HepG2 (cell line): Measurements from ENCODE around the gene IRS1. TPM values are rescaled to one million over a fixed set of nuclear protein-coding genes. Genes with fewer than 3 reads are reported as not detected.
A peak's percentile ranks its signal among the peaks of the same experiment; 100 is the strongest.

Source experiments
- CBX1 ChIP-seq: IDR thresholded peaks from one replicate; pipeline ENCODE4 v1.6.1; 2016; ENCODE audit warnings: antibody characterized with exemption, low read depth
- MIER3 ChIP-seq: IDR thresholded peaks from 2 replicates; pipeline ENCODE4 v1.6.1; 2016; ENCODE audit warnings: missing compliant biosample characterization, borderline replicate concordance
- NCOA2 ChIP-seq: sonication (generic); formaldehyde crosslinking; IDR thresholded peaks from 2 replicates; pipeline ENCODE4 v1.8.0; 2022; ENCODE audit warnings: inconsistent platforms
- NCOR1 ChIP-seq: fragments of 200-600 bp; sonication (generic); IDR thresholded peaks from 2 replicates; pipeline ENCODE4 v1.7.0; 2017; ENCODE audit warnings: antibody characterized with exemption, low read length, borderline replicate concordance
- PHB2 ChIP-seq: fragments of 450-650 bp; IDR thresholded peaks from 2 replicates; pipeline ENCODE4 v1.6.1; 2018; ENCODE audit not compliant: partially characterized antibody
- ZNF230 ChIP-seq: sonication (generic); formaldehyde crosslinking; IDR thresholded peaks from 2 replicates; pipeline ENCODE4 v1.4.0; 2020; ENCODE audit warnings: mild to moderate bottlenecking, missing genetic modification reagents
- ZNF446 ChIP-seq: sonication (generic); formaldehyde crosslinking; IDR thresholded peaks from 2 replicates; pipeline ENCODE4 v1.5.0; 2020; ENCODE audit warnings: mild to moderate bottlenecking, missing genetic modification reagents
- ZSCAN25 ChIP-seq: sonication (generic); formaldehyde crosslinking; IDR thresholded peaks from 2 replicates; pipeline ENCODE4 v1.8.0; 2022; ENCODE audit warnings: mild to moderate bottlenecking, missing genetic modification reagents
- ZSCAN9 ChIP-seq: IDR thresholded peaks from 2 replicates; pipeline ENCODE4 v1.6.1; 2016; ENCODE audit warnings: borderline replicate concordance
- polyA plus RNA-seq, 8 experiments: library from polyadenylated mRNA; depleted of rRNA in 3 of 8; stranded (reverse) in 7 of 8; unstranded in 1 of 8; fragments of >200 nt; fragmentation: Illumina TruSeq in 4 of 8; extraction: Trizol in 4 of 8; gene quantifications; 2 replicates each; pipeline versions ENCODE4 v1.2.1 to v1.2.3, GENCODE V29; 2011 to 2016; ENCODE audit warnings: low read depth in 4 of 8, missing spikeins in 1 of 8, mixed read lengths in 1 of 8; ENCODE audit not compliant: insufficient read depth in 1 of 8
- total RNA-seq, 5 experiments: library from RNA; depleted of rRNA; stranded (reverse); fragments of >200 nt; fragmentation: Illumina TruSeq; extraction: Trizol; gene quantifications; 2 replicates each; pipeline ENCODE4 v1.2.3, GENCODE V29; 2016; ENCODE audit warnings: low read depth in 1 of 5
- TF ChIP-seq, protein P1 (sequence below): IDR thresholded peaks from 2 replicates; pipeline ENCODE4 v1.6.1; 2016; ENCODE audit warnings: low read depth, missing genetic modification reagents, missing compliant biosample characterization
- TF ChIP-seq, protein P2 (sequence below), 2 experiments: sonication (generic) in 1 of 2; formaldehyde crosslinking in 1 of 2; IDR thresholded peaks; 2 replicates each; pipeline versions ENCODE4 v1.6.1 to v1.9.0; 2014 to 2022; ENCODE audit warnings: antibody characterized with exemption in 1 of 2, borderline replicate concordance in 1 of 2, inconsistent platforms in 1 of 2, low read depth in 1 of 2, missing genetic modification reagents in 1 of 2
- TF ChIP-seq, protein P3 (sequence below), 2 experiments: sonication (generic) in 1 of 2; formaldehyde crosslinking in 1 of 2; IDR thresholded peaks; 2 replicates each; pipeline versions ENCODE4 v1.4.0 to v1.6.1; 2018 to 2020; ENCODE audit warnings: missing genetic modification reagents in 2 of 2, borderline replicate concordance in 1 of 2, low read depth in 1 of 2, mild to moderate bottlenecking in 1 of 2, missing biosample characterization in 1 of 2
- TF ChIP-seq, protein P4 (sequence below): fragments of 450-650 bp; IDR thresholded peaks from 2 replicates; pipeline ENCODE4 v1.6.1; 2016

The IRS1 gene
- total and polyA plus RNA-seq, 2 of the 13 experiments (the other 11 are each of a cell fraction or from before 2014, with no cell fraction given) = 8.7 to 9.0 TPM

DNA sequence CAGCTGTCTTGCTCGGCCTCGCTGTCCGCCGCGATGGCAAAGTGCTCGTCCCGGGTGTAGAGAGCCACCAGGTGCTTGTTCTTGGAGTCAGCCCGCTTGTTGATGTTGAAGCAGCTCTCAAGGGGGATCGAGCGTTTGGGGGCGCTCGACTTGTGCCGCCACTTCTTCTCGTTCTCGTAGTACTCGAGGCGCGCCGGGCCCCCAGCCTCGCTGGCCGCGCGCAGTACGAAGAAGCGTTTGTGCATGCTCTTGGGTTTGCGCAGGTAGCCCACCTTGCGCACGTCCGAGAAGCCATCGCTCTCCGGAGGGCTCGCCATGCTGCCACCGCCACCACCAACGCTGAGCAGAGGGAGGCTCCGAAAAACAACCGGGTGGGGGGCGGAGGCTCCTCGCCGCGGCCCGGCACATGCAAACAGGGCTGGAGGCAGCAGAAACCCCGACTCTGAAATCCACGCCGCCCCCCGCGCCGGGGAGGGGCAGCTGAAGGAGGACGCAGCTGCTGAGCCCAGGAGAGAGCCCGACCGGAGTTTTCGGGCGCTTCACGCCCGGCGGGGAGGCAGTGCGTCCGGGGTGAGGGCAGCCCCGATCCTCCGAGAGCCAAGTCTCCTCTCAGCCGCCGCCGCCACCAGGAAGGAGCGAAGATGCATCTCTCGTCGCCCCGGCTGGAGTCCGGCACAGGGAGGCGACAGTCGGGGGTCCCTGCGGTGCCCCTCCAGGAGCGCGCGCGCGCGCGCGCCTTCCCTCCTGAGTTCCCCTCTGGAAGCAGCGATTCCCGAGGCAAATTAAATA lies 1.0 kb downstream of the IRS1 start (continued):
- TF ChIP-seq, protein P1, sequence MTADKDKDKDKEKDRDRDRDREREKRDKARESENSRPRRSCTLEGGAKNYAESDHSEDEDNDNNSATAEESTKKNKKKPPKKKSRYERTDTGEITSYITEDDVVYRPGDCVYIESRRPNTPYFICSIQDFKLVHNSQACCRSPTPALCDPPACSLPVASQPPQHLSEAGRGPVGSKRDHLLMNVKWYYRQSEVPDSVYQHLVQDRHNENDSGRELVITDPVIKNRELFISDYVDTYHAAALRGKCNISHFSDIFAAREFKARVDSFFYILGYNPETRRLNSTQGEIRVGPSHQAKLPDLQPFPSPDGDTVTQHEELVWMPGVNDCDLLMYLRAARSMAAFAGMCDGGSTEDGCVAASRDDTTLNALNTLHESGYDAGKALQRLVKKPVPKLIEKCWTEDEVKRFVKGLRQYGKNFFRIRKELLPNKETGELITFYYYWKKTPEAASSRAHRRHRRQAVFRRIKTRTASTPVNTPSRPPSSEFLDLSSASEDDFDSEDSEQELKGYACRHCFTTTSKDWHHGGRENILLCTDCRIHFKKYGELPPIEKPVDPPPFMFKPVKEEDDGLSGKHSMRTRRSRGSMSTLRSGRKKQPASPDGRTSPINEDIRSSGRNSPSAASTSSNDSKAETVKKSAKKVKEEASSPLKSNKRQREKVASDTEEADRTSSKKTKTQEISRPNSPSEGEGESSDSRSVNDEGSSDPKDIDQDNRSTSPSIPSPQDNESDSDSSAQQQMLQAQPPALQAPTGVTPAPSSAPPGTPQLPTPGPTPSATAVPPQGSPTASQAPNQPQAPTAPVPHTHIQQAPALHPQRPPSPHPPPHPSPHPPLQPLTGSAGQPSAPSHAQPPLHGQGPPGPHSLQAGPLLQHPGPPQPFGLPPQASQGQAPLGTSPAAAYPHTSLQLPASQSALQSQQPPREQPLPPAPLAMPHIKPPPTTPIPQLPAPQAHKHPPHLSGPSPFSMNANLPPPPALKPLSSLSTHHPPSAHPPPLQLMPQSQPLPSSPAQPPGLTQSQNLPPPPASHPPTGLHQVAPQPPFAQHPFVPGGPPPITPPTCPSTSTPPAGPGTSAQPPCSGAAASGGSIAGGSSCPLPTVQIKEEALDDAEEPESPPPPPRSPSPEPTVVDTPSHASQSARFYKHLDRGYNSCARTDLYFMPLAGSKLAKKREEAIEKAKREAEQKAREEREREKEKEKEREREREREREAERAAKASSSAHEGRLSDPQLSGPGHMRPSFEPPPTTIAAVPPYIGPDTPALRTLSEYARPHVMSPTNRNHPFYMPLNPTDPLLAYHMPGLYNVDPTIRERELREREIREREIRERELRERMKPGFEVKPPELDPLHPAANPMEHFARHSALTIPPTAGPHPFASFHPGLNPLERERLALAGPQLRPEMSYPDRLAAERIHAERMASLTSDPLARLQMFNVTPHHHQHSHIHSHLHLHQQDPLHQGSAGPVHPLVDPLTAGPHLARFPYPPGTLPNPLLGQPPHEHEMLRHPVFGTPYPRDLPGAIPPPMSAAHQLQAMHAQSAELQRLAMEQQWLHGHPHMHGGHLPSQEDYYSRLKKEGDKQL (CRISPR knock-in tag) = no peak
- TF ChIP-seq ZNF230 (CRISPR knock-in tag) (0 out of 2 replicates have a peak, but pooled peaks have one; percentile 8), ZNF446 (no peak), MIER3 (CRISPR knock-in tag) (no peak), PHB2 (no peak), ZSCAN25 (no peak), CBX1 (no peak), NCOA2 (0 out of 2 replicates have a peak, but pooled peaks have one; percentile 6), NCOR1 (no peak), ZSCAN9 (CRISPR knock-in tag) (no peak)
- TF ChIP-seq, protein P2, sequence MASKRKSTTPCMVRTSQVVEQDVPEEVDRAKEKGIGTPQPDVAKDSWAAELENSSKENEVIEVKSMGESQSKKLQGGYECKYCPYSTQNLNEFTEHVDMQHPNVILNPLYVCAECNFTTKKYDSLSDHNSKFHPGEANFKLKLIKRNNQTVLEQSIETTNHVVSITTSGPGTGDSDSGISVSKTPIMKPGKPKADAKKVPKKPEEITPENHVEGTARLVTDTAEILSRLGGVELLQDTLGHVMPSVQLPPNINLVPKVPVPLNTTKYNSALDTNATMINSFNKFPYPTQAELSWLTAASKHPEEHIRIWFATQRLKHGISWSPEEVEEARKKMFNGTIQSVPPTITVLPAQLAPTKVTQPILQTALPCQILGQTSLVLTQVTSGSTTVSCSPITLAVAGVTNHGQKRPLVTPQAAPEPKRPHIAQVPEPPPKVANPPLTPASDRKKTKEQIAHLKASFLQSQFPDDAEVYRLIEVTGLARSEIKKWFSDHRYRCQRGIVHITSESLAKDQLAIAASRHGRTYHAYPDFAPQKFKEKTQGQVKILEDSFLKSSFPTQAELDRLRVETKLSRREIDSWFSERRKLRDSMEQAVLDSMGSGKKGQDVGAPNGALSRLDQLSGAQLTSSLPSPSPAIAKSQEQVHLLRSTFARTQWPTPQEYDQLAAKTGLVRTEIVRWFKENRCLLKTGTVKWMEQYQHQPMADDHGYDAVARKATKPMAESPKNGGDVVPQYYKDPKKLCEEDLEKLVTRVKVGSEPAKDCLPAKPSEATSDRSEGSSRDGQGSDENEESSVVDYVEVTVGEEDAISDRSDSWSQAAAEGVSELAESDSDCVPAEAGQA (IDR thresholded peaks at IDR 0.05; ENCODE audit: low read depth) = 0 out of 2 replicates have a peak, but pooled peaks have one; percentile 36
- TF ChIP-seq, protein P2 (CRISPR knock-in tag; IDR thresholded peaks at IDR 0.05; ENCODE audit: borderline replicate concordance) = no peak
- TF ChIP-seq, protein P3, sequence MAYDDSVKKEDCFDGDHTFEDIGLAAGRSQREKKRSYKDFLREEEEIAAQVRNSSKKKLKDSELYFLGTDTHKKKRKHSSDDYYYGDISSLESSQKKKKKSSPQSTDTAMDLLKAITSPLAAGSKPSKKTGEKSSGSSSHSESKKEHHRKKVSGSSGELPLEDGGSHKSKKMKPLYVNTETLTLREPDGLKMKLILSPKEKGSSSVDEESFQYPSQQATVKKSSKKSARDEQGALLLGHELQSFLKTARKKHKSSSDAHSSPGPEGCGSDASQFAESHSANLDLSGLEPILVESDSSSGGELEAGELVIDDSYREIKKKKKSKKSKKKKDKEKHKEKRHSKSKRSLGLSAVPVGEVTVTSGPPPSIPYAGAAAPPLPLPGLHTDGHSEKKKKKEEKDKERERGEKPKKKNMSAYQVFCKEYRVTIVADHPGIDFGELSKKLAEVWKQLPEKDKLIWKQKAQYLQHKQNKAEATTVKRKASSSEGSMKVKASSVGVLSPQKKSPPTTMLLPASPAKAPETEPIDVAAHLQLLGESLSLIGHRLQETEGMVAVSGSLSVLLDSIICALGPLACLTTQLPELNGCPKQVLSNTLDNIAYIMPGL (CRISPR knock-in tag; IDR thresholded peaks at IDR 0.05; ENCODE audit: borderline replicate concordance in 1 of 2, low read depth in 1 of 2) = peak in 1 of 2 experiments; percentile 30; a peak in 1 of 4 replicates
- TF ChIP-seq, protein P4, sequence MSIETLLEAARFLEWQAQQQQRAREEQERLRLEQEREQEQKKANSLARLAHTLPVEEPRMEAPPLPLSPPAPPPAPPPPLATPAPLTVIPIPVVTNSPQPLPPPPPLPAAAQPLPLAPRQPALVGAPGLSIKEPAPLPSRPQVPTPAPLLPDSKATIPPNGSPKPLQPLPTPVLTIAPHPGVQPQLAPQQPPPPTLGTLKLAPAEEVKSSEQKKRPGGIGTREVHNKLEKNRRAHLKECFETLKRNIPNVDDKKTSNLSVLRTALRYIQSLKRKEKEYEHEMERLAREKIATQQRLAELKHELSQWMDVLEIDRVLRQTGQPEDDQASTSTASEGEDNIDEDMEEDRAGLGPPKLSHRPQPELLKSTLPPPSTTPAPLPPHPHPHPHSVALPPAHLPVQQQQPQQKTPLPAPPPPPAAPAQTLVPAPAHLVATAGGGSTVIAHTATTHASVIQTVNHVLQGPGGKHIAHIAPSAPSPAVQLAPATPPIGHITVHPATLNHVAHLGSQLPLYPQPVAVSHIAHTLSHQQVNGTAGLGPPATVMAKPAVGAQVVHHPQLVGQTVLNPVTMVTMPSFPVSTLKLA = no peak
